GM18505 (cell line): ENCODE results near the gene SUCLG1.
"Not testable (repeated sequence)": the region's sequence is repeated elsewhere in the genome, so short reads cannot be mapped to it uniquely, and the experiment has no call there.

Experiments used
- ATAC-seq: cut with Tn5 transposase; IDR thresholded peaks from one replicate; pipeline ENCODE4 v1.9.1; 2021; ENCODE audit not compliant: unreplicated experiment
- POLR2A ChIP-seq: IDR thresholded peaks from 4 replicates; pipeline ENCODE4 v1.6.1; 2011; ENCODE audit warnings: borderline replicate concordance; ENCODE audit not compliant: insufficient read depth, insufficient read length; ENCODE audit errors: extremely low read depth

The SUCLG1 gene

GRCh38 chr2:84421791-84422190, 37.3 kb downstream of the SUCLG1 start:
- no peak for TF ChIP-seq POLR2A
- no peak for ATAC-seq

- no peak for TF ChIP-seq POLR2A
- ATAC-seq, result no peak
Observed at GRCh38 chr2:84421197-84421596, 37.9 kb downstream of the SUCLG1 start.

- no peak for TF ChIP-seq POLR2A
- ATAC-seq, result no peak
Observed at GRCh38 chr2:84417453-84418145, 41.5 kb downstream of the SUCLG1 start.

GRCh38 chr2:84409531-84409930, 49.5 kb downstream of the SUCLG1 start:
- no peak for ATAC-seq
- TF ChIP-seq POLR2A, result no peak

GRCh38 chr2:84402111-84402510, 57.0 kb downstream of the SUCLG1 start:
- not testable (repeated sequence) for ATAC-seq

- not testable (repeated sequence) for ATAC-seq
Observed at GRCh38 chr2:84399839-84400238, 59.2 kb downstream of the SUCLG1 start.

- ATAC-seq, result no peak
Observed at GRCh38 chr2:84395820-84396219, 63.3 kb downstream of the SUCLG1 start.

GRCh38 chr2:84394628-84395027, 64.5 kb downstream of the SUCLG1 start:
- no peak for ATAC-seq
- TF ChIP-seq POLR2A, result no peak

More at GRCh38 chr2:84395820-84396219, 63.3 kb downstream of the SUCLG1 start:
- no peak for TF ChIP-seq POLR2A

- no peak for ATAC-seq
- no peak for TF ChIP-seq POLR2A
Observed at GRCh38 chr2:84393829-84394228, 65.3 kb downstream of the SUCLG1 start.

- no peak for ATAC-seq
- no peak for TF ChIP-seq POLR2A
Observed at GRCh38 chr2:84389794-84390193, 69.3 kb downstream of the SUCLG1 start.

- no peak for TF ChIP-seq POLR2A
- no peak for ATAC-seq
Observed at GRCh38 chr2:84388921-84389490, 70.1 kb downstream of the SUCLG1 start.

GRCh38 chr2:84388133-84388532, 70.9 kb downstream of the SUCLG1 start:
- no peak for TF ChIP-seq POLR2A
- ATAC-seq, result no peak

GRCh38 chr2:84386336-84387040, 72.6 kb downstream of the SUCLG1 start:
- no peak for TF ChIP-seq POLR2A
- ATAC-seq, result no peak

- TF ChIP-seq POLR2A, result no peak
- ATAC-seq, result no peak
Observed at GRCh38 chr2:84383271-84383670, 75.8 kb downstream of the SUCLG1 start.
